Mesenteric fat pad (tissue), 1 donor: ENCODE measurements around the gene NMU. TPM values are rescaled to one million over a fixed set of nuclear protein-coding genes. Genes with fewer than 3 reads are reported as not detected.
A peak's percentile ranks its signal among the peaks of the same experiment; 100 is the strongest.
"Not testable (repeated sequence)": the region's sequence is repeated elsewhere in the genome, so short reads cannot be mapped to it uniquely, and the experiment has no call there.

Experiments
- DNase-seq: peaks from one replicate; pipeline ENCODE4 v3.0.0-alpha.2; 2020; ENCODE audit warnings: low spot score
- total RNA-seq: library from RNA; stranded (reverse); fragmentation: NEBNext Ultra II Directional; extraction: Animal tissue kit (Norgen Biotek cat#: 25700); gene quantifications from one replicate; pipeline ENCODE4 v1.2.1, GENCODE V29; 2021
- donor health status: DM: yes; HTN: yes; CAD: no.

Gene NMU
- total RNA-seq, 1 donor from 2014 or later, result not detected

GRCh38 chr4:55561889-55562288, 74.2 kb downstream of the NMU start:
- DNase-seq, result no peak

- DNase-seq, result no peak
Measured at GRCh38 chr4:55560096-55560495, 76.0 kb downstream of the NMU start.

- DNase-seq, result no peak
Measured at GRCh38 chr4:55554453-55555030, 81.6 kb downstream of the NMU start.

GRCh38 chr4:55553441-55554201, 82.5 kb downstream of the NMU start:
- DNase-seq, result no peak

- DNase-seq, result not testable (repeated sequence)
Measured at GRCh38 chr4:55551964-55552363, 84.1 kb downstream of the NMU start.

GRCh38 chr4:55549888-55550287, 86.2 kb downstream of the NMU start:
- no peak for DNase-seq

- DNase-seq, result no peak
Measured at GRCh38 chr4:55547918-55548317, 88.2 kb downstream of the NMU start.

- DNase-seq, result no peak
Measured at GRCh38 chr4:55547466-55547770, 88.7 kb downstream of the NMU start.

- DNase-seq, result peak; percentile 96
Measured at GRCh38 chr4:55546756-55547465, 89.2 kb downstream of the NMU start, which contains the start of gene CLOCK. TSS of gene CLOCK (minus strand) at chr4:55546909. CDS start at chr4:55482785, 64,124 bp downstream.

GRCh38 chr4:55546506-55546755, 89.7 kb downstream of the NMU start:
- DNase-seq, result no peak

GRCh38 chr4:55545641-55546505, 90.2 kb downstream of the NMU start:
- DNase-seq, result peak; percentile 94

Other genes starting within 250 kb of the NMU start
- 211 TPM for gene TMEM165, start 240.3 kb downstream of the NMU start, total RNA-seq
- gene CLOCK, start 89.4 kb downstream of the NMU start, total RNA-seq, result 39.5 TPM
- not detected for gene PDCL2, start 44.1 kb downstream of the NMU start, total RNA-seq
- gene EXOC1L, start 183.5 kb upstream of the NMU start, total RNA-seq, result not detected
- 35.0 TPM for gene EXOC1, start 217.3 kb upstream of the NMU start, total RNA-seq